Renal cortical epithelial cell (primary cell): ENCODE results near the gene CASS4. TPM values are rescaled to one million over a fixed set of nuclear protein-coding genes. Genes with fewer than 3 reads are reported as not detected.

Experiments
- DNase-seq: peaks from one replicate; pipeline ENCODE4 v3.0.0-alpha.2; 2011; ENCODE audit warnings: low read depth
- total RNA-seq: library from RNA; depleted of rRNA; stranded (reverse); fragments of >200 nt; gene quantifications from 2 replicates; pipeline ENCODE4 v1.2.3, GENCODE V29; 2014

The CASS4 gene
- total RNA-seq, 1 donor from 2014 or later: 0.20 TPM

DNA sequence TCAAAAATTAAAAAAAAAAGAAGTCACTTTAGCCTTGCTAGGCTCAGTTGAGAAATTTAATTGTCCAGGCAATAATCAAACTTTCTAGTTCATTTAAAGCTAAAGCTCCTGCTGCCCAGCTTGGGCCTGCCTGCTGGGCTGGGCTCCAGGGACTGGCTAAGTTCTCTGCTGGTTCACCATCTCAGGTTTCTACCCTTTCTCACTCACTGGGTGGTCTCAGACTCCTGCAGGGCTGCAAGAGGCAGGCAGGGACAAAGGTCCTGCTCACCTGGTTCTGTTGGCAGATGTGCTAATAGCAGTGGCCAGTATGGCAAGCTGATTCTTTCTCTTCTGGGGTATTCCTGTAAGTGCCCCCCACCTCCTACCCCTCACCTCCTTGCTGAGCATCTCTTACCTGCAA is 35.2 kb downstream of the CASS4 start:
- no peak for DNase-seq

DNA sequence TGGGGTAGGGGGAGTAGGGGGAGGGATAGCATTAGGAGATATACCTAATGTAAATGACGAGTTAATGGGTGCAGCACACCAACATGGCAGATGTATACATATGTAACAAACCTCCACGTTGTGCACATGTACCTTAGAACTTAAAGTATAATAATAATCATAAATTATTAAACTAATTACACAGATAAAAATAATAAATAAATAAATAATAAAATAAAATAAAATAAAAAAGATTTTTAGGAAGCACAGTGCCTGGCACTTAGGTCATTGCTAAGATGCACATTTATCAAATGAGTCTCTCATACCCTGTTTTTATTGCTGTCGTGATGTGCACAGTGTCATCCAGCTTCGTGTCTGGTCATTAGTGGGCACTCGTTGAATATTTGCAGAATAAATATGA is 37.4 kb downstream of the CASS4 start:
- no peak for DNase-seq

DNA sequence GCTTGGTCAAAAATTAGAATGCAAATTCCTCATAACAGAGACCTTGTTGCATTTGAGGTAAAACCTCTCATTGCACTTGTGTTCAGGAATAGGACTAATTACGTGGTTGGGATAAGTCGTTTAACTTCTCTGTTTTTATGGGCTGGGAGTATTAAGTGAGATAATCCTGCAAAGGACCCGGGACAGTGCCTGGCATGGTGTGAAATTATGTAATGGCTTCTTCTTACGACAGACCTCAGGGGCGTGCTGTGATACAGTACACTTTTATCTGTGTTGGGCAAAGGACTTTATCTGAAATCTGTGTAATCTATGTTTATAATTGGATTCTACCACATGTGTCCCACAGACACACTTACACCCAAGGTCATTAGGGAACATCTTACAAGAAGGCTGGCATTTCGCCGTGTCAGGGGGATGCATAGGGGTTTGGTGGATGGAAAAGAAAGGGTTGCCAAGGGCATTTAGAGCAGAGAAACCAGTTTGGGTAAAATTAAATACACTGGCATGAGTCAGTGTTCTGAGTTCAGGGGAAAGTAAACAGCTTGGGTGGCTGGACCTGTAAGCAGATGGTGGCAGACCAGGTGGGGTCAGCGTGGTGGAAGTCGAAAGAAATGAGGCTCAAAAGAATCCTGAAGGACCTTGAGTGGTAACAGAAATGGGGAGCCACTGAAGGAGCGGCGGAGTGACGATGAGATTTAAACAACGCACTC is 39.2 kb downstream of the CASS4 start:
- DNase-seq: no peak

DNA sequence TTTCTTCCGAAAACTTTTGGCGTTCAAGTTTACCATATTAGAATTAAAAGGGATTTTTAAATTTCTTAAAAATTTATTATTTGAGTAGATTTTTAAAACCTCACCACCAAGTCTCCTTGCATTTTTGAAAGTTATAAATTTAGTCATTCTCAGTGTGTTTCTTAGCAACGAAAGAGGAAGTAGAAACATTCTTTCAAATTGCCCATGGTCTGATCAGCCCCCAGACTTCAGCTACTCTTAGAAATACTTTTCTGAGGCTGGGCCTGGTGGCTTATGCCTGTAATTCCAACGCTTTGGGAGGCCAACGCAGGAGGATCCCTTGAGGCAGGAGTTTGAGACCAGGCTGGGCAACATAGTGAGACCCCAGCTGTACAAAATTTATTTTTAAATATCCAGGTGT is 41.3 kb downstream of the CASS4 start:
- DNase-seq: no peak

DNA sequence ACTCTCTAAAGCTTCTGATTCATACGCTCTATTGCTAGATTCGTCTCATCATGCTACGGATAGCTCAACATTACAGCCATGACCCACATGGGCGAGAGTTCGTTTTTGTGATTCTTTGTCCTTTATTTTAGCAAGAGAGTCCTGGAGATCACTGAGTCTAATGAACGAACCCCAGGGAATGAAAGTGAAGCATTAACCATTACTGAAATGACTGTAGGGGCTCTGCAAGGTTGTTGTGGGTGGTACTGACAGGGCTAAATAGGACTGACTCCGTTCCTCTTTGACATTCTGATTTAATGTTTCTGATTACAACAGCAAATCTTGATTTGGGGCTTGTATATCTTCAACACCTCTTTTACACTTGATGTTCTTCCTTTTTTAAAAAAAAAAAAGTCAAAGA is 42.7 kb downstream of the CASS4 start:
- DNase-seq: no peak

DNA sequence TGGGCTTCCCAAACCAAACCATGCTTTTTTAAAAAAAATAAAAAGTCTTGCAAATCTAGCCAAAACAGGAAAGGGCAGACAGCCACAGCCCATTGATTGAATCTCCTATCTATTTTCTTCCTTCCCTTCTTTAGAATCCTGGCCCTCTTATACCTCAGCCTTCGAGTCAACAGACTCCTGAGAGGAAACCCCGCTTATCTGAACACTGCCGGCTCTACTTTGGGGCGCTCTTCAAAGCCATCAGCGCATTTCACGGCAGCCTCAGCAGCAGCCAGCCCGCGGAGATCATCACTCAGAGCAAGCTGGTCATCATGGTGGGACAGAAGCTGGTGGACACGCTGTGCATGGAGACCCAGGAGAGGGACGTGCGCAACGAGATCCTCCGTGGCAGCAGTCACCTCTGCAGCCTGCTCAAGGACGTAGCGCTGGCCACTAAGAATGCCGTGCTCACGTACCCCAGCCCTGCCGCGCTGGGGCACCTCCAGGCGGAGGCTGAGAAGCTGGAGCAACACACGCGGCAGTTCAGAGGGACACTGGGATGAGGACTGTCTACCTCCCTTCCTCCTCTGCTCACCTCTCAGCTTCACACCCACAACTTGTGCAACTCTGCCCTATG is 46.3 kb downstream of the CASS4 start:
- DNase-seq: no peak

DNA sequence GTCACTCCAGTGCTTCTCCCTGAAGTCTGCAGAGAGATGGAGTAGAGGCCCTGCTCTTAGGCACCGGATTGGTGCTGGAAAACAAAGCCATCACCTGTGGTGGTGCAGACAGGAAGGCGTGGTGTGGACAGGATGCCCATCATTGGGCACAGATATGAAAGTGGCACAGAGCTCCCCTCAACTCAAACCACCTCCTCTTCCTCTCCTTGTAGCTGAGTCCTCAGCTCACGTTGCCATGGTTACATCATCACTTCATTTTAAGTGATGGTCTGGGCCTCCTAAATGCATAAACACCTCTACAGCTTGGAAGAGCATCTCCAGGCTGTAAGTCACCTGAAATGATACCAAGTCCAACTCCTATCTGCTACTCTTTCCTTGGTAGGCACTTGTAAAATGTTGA is 48.4 kb downstream of the CASS4 start:
- no peak for DNase-seq

DNA sequence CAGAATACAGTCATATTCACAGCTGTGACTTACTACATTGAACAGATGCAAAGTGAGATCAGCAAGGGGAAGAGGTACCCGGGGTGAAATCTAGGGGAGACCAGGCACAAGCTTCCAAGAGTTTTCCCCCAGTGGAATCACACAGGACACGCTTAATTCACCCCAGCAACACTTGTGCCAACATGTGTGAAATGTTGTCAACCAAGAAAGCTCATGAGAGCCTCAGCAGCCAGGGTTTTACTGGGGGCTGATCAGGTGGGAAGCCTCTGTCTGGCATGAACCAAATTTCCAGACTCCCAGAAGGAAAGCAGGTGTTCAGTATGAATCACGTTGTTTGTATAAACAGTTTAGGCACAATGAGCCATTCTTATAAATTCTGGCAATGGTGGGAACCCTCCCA is 49.5 kb downstream of the CASS4 start:
- DNase-seq: no peak

DNA sequence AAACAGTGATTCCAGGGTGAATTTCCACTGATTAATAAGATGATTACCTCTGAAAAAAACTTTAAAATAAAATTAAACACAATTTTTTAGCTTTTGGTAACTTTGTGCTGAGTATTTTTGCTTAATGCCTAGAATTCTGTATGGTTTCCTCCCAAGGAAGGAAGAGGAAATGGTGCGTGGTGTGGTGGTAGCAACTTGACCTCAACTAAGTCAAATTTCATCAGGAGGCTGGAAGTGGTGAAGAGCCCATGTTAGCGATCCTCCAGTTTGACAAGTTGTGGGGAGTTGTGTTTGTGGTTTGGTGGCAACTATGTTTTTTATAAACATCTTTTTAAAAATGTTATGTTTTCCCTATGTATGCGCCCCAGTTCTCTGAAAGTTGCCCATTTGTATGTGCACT is 51.4 kb downstream of the CASS4 start:
- no peak for DNase-seq

DNA sequence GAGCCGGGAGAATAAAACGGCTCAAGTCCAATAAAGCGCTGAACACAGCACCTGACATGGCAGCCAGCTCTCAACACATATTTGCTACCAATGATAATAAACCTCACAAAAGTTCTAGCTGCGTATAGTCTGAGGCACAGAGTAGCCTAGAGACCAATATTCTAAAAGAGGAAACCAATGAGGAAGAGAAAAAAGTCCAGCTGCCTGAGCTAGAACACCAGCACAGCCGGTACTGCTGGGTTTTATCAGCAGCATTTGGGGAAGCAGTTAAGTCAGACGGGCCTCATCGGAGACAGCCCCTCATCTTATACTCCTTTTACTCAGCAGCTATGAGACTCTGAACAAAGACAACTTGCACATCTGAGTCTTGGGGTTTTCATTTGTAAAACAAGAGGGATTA is 53.9 kb downstream of the CASS4 start:
- DNase-seq: no peak

DNA sequence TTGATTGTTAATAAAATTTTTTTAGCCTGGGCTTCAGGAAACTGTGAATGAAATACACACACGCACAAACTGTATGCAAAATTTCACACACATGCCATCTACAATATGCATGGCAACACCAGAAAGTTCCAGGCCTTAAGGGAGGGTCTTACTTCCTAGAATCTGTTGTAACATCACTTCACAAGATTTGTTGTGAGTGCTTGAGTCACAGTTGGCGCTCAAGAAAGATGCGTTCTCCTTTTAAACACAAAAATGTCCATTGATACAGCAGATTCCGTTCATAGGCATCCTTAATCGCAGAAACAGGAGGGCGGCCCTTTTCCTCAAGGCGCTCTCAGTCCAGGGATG is 55.9 kb downstream of the CASS4 start:
- DNase-seq: no peak

DNA sequence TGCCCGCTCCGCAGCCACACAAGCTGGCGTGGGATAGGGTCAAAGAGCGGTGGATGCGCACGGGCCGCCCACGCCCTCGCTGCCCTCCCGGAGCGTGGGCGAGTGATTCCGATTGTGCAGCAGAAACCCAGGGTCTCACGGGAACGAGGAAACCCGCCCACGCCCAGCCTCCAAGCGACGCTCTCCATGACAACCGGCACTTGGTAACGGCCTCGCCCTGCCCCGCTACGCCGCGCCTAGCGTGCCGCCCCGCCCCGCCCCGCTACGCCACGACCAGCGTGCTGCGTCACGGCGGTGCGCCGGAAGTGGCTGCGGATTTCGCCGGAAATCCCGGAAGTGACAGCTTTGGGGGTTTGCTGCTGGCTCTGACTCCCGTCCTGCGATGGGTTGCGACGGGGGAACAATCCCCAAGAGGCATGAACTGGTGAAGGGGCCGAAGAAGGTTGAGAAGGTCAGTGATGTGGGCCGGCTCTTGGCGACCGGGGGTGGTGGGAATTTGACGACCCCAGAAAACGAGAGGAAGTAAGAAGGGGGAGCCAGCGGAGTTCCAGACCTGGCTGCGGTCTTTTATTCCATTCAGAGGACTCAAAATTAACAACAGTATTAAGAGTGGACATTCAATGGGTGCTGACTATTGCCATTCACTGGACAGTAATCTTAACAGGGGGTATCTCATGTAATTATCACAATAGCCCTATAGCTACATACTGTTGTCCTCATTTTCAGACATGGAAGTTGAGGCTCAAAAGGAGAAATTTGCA is 56.4 kb downstream of the CASS4 start, which contains the start of gene RTF2:
RTF2 (plus strand) TSS at position 312 of the 761 bp plus-strand sequence; CDS start at position 383, 71 bp downstream.
- peak; percentile 84 for DNase-seq

DNA sequence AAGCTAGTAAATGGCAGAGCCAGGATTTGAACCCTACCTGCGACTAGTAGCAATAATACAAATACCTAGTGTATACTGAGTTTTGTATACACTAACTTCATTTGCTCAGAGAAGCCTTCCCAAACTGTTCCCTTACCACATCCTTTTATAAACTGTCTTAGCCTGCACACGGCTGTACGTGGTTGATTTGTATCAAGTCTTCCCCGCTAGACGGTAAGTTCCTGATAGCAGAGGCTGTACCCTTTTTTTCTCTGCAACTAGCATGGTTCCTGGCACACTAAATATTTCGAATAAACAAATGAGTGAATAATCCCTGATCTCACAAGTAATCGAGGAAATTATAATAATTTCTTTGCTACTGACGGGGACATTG is 57.0 kb downstream of the CASS4 start:
- DNase-seq: no peak

DNA sequence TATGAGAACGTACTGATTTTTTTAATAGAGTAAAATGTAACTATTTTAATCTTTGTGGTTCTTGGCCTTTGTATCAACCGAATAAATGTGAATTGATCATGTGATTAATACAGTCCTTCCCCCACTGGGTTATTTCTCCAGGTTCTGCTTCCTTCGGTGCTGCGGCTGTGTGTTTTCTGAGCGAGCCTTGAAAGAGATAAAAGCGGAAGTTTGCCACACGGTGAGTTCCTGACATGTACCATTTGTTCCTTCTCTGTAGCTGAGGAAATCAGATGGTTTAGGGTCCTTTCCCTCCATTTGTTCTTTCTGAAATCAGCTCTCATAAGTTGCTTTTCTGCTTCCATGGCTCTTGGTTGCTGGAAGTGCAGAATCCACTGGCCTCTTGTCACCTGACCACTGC is 71.9 kb downstream of the CASS4 start:
- DNase-seq: no peak

DNA sequence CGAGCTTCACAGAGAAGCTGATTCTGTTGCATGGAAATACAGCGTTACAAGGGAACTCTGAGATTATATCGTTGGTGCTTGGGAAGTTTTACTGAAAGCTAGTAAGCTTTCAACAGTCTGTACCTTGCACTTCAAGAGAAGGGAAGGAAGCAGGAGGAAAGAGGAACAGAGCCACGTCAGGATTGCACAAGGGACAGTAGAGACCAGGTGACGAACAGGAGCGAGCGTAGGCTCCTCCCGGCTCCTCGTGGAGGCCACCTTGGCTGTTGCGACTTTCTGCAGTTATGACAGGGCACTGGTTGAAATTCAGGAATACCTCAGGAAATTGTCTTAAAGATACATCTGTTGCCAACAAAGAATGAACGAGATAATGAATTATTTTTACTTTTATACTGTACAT is 75.2 kb downstream of the CASS4 start:
- no peak for DNase-seq

DNA sequence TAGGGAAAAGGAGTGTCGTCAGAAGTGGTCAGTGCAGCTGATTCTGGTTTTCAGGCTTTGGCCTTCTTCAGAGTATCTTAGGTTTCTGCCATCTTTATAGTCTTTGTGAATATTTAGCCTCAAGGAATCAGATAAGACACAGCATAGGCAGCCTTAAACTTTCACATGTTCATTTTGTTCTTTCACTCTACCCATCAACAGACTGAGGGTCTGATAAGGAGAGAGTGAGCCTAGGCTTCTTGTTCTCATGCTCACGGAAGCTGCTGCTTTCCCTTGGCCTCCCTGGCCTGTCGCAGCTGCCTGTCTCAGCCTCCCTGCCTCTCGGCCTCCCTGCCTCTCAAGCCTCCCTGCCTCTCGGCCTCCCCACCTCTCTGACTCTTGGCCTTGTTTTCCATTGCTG is 76.5 kb downstream of the CASS4 start:
- DNase-seq: no peak

DNA sequence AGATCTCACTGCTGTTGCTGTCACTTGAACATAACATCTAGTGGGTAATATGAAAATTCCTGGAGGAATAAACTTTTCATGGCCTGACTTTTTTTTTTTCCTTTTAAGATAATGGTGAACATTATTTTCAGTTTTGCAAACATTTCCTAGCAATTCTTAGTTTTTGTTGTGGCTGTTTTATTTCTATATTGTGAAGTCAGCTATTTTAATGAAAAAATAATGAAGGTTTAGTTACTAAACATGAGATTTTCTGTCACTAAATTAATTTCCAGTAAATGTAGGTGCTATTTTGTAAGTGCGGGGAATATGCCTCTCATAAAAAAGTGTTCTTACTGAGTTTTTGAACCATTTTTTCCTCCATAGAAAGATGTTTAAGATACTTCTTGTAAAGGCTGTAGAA is 89.1 kb downstream of the CASS4 start:
- DNase-seq: no peak

DNA sequence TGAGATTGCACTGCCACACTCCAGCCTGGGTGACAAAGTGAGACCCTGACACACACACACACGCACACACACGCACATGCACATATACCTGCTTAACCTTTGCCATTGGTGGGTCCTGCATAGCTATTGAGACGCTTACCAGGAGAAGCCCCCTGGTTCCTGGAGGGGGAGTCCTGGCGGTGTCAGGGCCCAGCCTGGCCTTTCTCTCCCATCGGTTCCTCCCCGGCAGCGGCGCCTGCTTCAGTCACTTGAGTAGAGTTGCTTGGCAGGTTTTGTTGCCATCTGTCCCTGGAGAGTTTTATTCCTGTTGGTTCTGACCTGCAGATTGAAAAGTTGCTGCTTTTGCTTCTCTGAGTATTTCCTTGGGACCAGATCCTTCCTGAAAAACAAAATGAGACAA is 91.9 kb downstream of the CASS4 start:
- DNase-seq: no peak

DNA sequence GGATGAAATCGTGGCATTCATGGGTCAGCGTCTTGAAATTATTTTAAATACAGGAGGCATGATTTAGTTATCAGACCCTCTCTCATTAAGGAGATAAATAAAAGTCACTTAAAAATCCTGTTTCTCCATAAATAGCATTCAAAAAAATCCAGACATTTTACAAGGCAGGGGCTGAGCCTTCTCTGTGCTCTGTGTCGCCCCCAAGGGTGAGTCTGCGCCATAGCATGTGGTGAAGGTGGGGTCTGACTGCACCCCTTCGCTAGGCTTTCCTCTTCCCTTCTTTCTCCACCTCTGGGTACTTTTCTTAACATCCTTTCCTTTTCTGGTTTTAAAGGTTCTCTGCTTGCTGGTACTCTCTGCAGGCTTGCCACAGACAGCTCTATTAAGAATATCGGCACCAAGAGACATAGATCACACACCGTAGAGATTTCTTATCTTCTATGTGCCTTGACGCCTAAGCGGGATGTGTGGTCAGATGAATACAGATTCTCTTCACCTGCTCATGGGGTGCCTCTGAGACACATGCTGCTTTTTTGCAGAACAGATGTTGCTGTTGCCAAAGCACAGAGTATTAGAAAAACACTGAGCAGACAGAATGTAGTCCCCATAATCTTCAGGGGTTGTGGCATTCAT is 92.4 kb downstream of the CASS4 start:
- no peak for DNase-seq

DNA sequence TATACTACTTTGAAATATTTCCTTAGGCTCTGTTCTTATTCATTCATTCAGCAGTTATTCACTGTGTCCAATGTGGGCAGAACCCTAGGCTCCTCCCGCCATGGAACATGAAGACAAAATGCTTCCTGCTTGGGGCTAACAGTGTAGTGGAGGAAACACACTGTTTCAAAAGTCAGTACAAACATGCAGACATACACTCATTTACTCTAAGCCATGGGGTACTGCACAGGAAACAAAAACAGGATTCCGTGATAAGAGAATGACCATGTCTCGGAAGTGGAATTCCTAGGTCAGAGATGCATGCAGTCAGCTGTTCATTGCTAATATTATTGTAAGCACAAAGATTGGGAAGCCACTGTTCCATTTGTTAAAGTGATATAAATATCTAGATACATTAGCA is 94.0 kb downstream of the CASS4 start:
- DNase-seq: no peak
